ENCODE results near the gene TRPM3. TPM values are rescaled to one million over a fixed set of nuclear protein-coding genes. Genes with fewer than 3 reads are reported as not detected.

TRPM3 gene
- total and polyA plus RNA-seq, 2 of the 8 experiments (the other 6 are each of a cell fraction or from before 2014, with no cell fraction given) = 2.4 to 10.9 TPM

- H2BK15ac ChIP-seq (ENCODE audit: low read length) = no peak overlapping the region
- H3K4me3 ChIP-seq (ENCODE audit: extremely low read depth in 1 of 4, insufficient read depth in 2 of 4, low read depth in 3 of 4, low read length in 4 of 4) = no peak overlapping the region
- no peak overlapping the region for H4K5ac ChIP-seq (ENCODE audit: insufficient read length, low read depth, low read length)
- H3K14ac ChIP-seq (ENCODE audit: insufficient read length) = no peak overlapping the region
- no peak overlapping the region for H3K23ac ChIP-seq (ENCODE audit: insufficient read length)
- no peak overlapping the region for H2BK120ac ChIP-seq (replicated peaks; ENCODE audit: low read depth, low read length)
- no peak overlapping the region for H2BK12ac ChIP-seq (ENCODE audit: low read depth, low read length)
- ChIA-PET CTCF (ENCODE audit: partially characterized antibody) (no interaction called here), POLR2A (ENCODE audit: partially characterized antibody) (no interaction called here)
- no peak overlapping the region for H3K18ac ChIP-seq (ENCODE audit: extremely low read depth, low read length)
- H4K20me1 ChIP-seq (replicated peaks in 1 of 2; ENCODE audit: control insufficient read depth in 1 of 2, insufficient read depth in 2 of 2, low read length in 2 of 2) = no peaks in the 10 kb centered on the region
- no peak overlapping the region for H2AFZ ChIP-seq (ENCODE audit: low read length)
- DNase-seq (ENCODE audit: low read depth in 1 of 2, low spot score in 2 of 2) = no peak
- H3K9me3 ChIP-seq (ENCODE audit: insufficient read depth in 2 of 2, low read depth in 1 of 2, low read length in 1 of 2) = no peaks in the 10 kb centered on the region
- no peak overlapping the region for H2AK5ac ChIP-seq (ENCODE audit: low read depth, low read length)
- no peak overlapping the region for H2BK5ac ChIP-seq (ENCODE audit: low read depth, low read length)
- no peaks in the 10 kb centered on the region for H3K23me2 ChIP-seq (ENCODE audit: low read depth, low read length)
- H3K4me1 ChIP-seq (replicated peaks in 1 of 4; ENCODE audit: control insufficient read depth in 3 of 4, insufficient read depth in 4 of 4, low read length in 3 of 4) = no peaks in the 10 kb centered on the region
- H3K79me2 ChIP-seq (ENCODE audit: control insufficient read depth in 1 of 2, insufficient read depth in 2 of 2, low read length in 2 of 2) = no peaks in the 10 kb centered on the region
- TF ChIP-seq HDAC6 (IDR thresholded peaks at IDR 0.05; ENCODE audit: low read depth, low read length) (no peak), KDM4A (IDR thresholded peaks at IDR 0.05; ENCODE audit: low read depth, low read length, severe bottlenecking) (no peak)
- no peak overlapping the region for H4K8ac ChIP-seq (ENCODE audit: extremely low read depth, insufficient read depth, low read length)
- 87% methylated on average over 4 of the region's 4 CpGs; no CpG with 5 or more reads in 1 of the 2 experiments for WGBS, 2 experiments (ENCODE audit: extremely low coverage in 1 of 2, insufficient coverage in 1 of 2, insufficient read length in 1 of 2, insufficient replicate concordance in 2 of 2, low coverage in 1 of 2, low lambda C conversion rate in 2 of 2, missing lambda C conversion rate in 1 of 2)
- no peak overlapping the region for H3K4ac ChIP-seq (replicated peaks; ENCODE audit: insufficient read length, low read depth, low read length)
- no peaks in the 10 kb centered on the region for H3K79me1 ChIP-seq (ENCODE audit: low read depth, low read length)
- H4K91ac ChIP-seq (replicated peaks; ENCODE audit: insufficient read length, low read length) = no peak overlapping the region
- no peak overlapping the region for H2BK20ac ChIP-seq (ENCODE audit: low read length)
- H3K36me3 ChIP-seq (ENCODE audit: control insufficient read depth in 2 of 4, insufficient read depth in 4 of 4, low read length in 3 of 4) = no peaks in the 10 kb centered on the region; a peak in 1 of 8 replicates
- FAIRE-seq = no peak
- no peaks in the 10 kb centered on the region for H3K27me3 ChIP-seq (replicated peaks in 1 of 4; ENCODE audit: control insufficient read depth in 3 of 4, extremely low read depth in 1 of 4, insufficient read depth in 3 of 4, low read length in 3 of 4)
- H3K56ac ChIP-seq (replicated peaks; ENCODE audit: insufficient read length, low read depth, low read length) = no peak overlapping the region
- no peak overlapping the region for H3K27ac ChIP-seq (ENCODE audit: low read depth, low read length)
- no peak overlapping the region for H3K9ac ChIP-seq (replicated peaks in 1 of 4; ENCODE audit: extremely low read depth in 1 of 4, low read depth in 3 of 4, low read length in 3 of 4)
- H3K4me2 ChIP-seq (ENCODE audit: insufficient read depth in 1 of 2, low read depth in 2 of 2, low read length in 2 of 2) = no peak overlapping the region
These were observed 368.1 kb downstream of the TRPM3 start for GRCh38 chr9:70753311-70753710.

Measured in H1 (cell line).